ENCODE results near the gene ANKRD24.

ANKRD24 gene

GRCh38 chr19:4233282-4233853, 50.9 kb downstream of the ANKRD24 start (continued):
- no peak for TF ChIP-seq ZNF433 (tag by site-specific recombination; IDR thresholded peaks at IDR 0.05; ENCODE audit: low read depth)
- no peak for TF ChIP-seq OVOL3 (tag by site-specific recombination; IDR thresholded peaks at IDR 0.05)
- peak; percentile 8; the same call in 1 of the 2 replicates for TF ChIP-seq ZNF133 (tag by site-specific recombination; IDR thresholded peaks at IDR 0.05)
- no peak for TF ChIP-seq BCL11B (tag by site-specific recombination; IDR thresholded peaks at IDR 0.05; ENCODE audit: low read depth)
- no peak for TF ChIP-seq ZBTB17 (tag by site-specific recombination; IDR thresholded peaks at IDR 0.05)
- TF ChIP-seq SCRT2 (tag by site-specific recombination; IDR thresholded peaks at IDR 0.05), result peak; percentile 10; the same call in 1 of the 2 replicates
- no peak for TF ChIP-seq FEZF1 (tag by site-specific recombination; IDR thresholded peaks at IDR 0.05)
- no peak for TF ChIP-seq ZNF211 (tag by site-specific recombination; IDR thresholded peaks at IDR 0.05; ENCODE audit: low read depth)
- TF ChIP-seq PRDM2 (tag by site-specific recombination; IDR thresholded peaks at IDR 0.05; ENCODE audit: borderline replicate concordance), result no peak
- TF ChIP-seq ZNF350 (tag by site-specific recombination; IDR thresholded peaks at IDR 0.05), result no peak
- TF ChIP-seq ZNF423 (tag by site-specific recombination; IDR thresholded peaks at IDR 0.05), result no peak
- no peak for TF ChIP-seq HOXA7 (CRISPR knock-in tag; IDR thresholded peaks at IDR 0.05; ENCODE audit: borderline replicate concordance)
- 0 out of 2 replicates have a peak, but pooled peaks have one; percentile 28 for TF ChIP-seq WT1 (tag by site-specific recombination; IDR thresholded peaks at IDR 0.05)
- peak; percentile 96 for TF ChIP-seq ZNF280D (tag by site-specific recombination; IDR thresholded peaks at IDR 0.05)
- TF ChIP-seq KLF17 (tag by site-specific recombination; IDR thresholded peaks at IDR 0.05), result peak; percentile 85
- no peak for TF ChIP-seq ZSCAN16 (tag by site-specific recombination; IDR thresholded peaks at IDR 0.05)

GRCh38 chr19:4234142-4234861, 51.8 kb downstream of the ANKRD24 start:
- no peaks in the 10 kb centered on the region for H3K9me3 ChIP-seq (ENCODE audit: control insufficient read depth, insufficient read depth, low read depth, low read length)
- no peak overlapping the region for H3K4me3 ChIP-seq (ENCODE audit: low read depth, low read length)
- ChIA-PET POLR2A (no interaction called here), CTCF (interaction anchor here (0.6 to 3.2 kb wide), 13 partner anchors 13 to 420 kb away, joined by 3 to 13 read pairs (median 3); partner anchors contain the start of gene YJU2)
- no peaks in the 10 kb centered on the region for H3K4me1 ChIP-seq (ENCODE audit: control insufficient read depth, insufficient read depth, low read length)
- H3K27ac ChIP-seq (ENCODE audit: extremely low read depth, low read depth, low read length), result no peak overlapping the region
- H3K36me3 ChIP-seq (ENCODE audit: control insufficient read depth in 2 of 2, insufficient read depth in 1 of 2, low read length in 2 of 2), result no peaks in the 10 kb centered on the region
- TF ChIP-seq ZNF121 (tag by site-specific recombination; IDR thresholded peaks at IDR 0.05) (no peak), TCF7L2 (IDR thresholded peaks at IDR 0.05; ENCODE audit: borderline replicate concordance, low read depth, low read length) (no peak), ZNF311 (tag by site-specific recombination; IDR thresholded peaks at IDR 0.05; ENCODE audit: borderline replicate concordance) (no peak), ELK4 (IDR thresholded peaks at IDR 0.05; ENCODE audit: borderline replicate concordance, low read depth, low read length) (no peak), KLF16 (tag by site-specific recombination; IDR thresholded peaks at IDR 0.05) (no peak), ZNF184 (tag by site-specific recombination; IDR thresholded peaks at IDR 0.05) (no peak), SCRT2 (tag by site-specific recombination; IDR thresholded peaks at IDR 0.05) (peak; percentile 20; the same call in 1 of the 2 replicates)
